ENCODE data around the gene TRAF4.
A peak's percentile ranks its signal among the peaks of the same experiment; 100 is the strongest.

Gene TRAF4

DNA sequence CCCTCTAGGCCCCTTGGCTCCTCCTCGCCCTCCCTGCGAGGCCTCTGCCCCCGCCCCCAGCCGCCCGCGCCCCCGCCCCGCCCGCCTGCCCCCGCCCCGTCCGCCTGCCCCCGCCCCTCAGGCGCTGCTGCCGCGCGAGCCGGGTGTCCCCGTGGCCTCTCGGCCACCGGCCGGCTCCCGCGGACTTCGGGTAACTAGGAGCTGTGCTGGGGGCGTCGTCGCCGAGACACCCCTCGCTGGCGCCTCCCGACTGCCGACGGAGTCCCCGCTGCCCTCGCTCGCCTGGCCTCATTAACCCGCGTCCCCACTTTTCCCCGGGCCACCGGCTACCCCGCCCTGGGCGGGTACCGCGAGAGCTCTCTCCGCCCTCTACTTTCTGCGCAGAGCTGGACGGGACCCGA, 17.6 kb upstream of the TRAF4 start, which contains the start of gene TLCD1:
Gene TLCD1 (minus strand): TSS at position 8 of the 401 bp plus-strand sequence. CDS start 136 bp downstream, outside the sequence.
- TF ChIP-seq, protein P1, sequence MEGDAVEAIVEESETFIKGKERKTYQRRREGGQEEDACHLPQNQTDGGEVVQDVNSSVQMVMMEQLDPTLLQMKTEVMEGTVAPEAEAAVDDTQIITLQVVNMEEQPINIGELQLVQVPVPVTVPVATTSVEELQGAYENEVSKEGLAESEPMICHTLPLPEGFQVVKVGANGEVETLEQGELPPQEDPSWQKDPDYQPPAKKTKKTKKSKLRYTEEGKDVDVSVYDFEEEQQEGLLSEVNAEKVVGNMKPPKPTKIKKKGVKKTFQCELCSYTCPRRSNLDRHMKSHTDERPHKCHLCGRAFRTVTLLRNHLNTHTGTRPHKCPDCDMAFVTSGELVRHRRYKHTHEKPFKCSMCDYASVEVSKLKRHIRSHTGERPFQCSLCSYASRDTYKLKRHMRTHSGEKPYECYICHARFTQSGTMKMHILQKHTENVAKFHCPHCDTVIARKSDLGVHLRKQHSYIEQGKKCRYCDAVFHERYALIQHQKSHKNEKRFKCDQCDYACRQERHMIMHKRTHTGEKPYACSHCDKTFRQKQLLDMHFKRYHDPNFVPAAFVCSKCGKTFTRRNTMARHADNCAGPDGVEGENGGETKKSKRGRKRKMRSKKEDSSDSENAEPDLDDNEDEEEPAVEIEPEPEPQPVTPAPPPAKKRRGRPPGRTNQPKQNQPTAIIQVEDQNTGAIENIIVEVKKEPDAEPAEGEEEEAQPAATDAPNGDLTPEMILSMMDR (conservative IDR thresholded peaks at IDR 0.05; ENCODE audit: control insufficient read depth, insufficient read depth, low read depth, low read length), result no peak
- DNase-seq (ENCODE audit: low read depth), result no peak
- H3K4me3 ChIP-seq (ENCODE audit: control insufficient read depth, low read depth, low read length), result peak within 1 kb of the TSS; percentile 73

DNA sequence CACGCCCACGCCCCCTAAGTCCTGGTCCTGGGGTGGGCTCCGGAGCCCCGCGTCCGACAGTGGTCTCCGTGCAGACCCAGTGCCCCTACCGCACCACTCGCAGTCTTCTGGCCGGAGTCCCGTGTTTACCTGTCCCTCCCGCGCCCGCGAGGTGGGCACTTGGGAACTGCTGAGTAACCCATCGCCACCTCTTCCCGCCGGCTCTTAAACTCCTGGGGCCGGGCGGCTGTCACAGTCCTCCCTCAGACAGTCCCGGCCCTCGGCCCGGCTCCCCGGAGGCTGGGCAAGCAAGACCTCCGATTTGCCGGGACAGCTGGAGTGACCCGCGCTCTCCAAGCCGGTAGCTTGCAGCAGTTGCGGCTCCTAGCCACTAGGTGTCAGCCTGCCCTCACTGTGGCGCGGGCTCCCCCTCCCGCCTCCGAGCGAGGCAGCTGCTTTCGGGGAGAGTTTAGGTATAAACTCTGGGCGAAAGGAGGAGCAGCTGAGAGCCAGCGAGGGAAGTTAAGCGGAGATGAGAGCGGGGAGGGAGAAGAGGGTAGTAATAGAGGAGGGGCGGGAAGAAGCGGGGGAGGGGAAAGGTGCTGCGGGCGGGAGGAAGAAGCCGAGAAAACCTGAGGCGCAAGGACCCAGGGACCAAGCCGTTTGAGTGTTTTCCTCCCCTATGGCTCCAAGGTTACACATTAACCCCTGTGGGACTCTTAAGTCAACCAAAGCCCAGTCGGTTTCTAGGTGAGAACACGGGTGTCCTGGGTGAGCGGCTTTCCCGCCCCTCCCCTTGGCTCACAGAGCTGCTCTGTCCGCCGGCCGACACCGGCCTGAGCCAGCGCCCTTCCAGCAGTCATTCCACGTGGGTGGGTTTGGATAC, 17.0 kb upstream of the TRAF4 start:
- peak overlapping the region; percentile 73 for H3K4me3 ChIP-seq (ENCODE audit: control insufficient read depth, low read depth, low read length)
- DNase-seq (ENCODE audit: low read depth), result peak; percentile 89
- TF ChIP-seq, protein P1 (conservative IDR thresholded peaks at IDR 0.05; ENCODE audit: control insufficient read depth, insufficient read depth, low read depth, low read length), result peak; percentile 93

DNA sequence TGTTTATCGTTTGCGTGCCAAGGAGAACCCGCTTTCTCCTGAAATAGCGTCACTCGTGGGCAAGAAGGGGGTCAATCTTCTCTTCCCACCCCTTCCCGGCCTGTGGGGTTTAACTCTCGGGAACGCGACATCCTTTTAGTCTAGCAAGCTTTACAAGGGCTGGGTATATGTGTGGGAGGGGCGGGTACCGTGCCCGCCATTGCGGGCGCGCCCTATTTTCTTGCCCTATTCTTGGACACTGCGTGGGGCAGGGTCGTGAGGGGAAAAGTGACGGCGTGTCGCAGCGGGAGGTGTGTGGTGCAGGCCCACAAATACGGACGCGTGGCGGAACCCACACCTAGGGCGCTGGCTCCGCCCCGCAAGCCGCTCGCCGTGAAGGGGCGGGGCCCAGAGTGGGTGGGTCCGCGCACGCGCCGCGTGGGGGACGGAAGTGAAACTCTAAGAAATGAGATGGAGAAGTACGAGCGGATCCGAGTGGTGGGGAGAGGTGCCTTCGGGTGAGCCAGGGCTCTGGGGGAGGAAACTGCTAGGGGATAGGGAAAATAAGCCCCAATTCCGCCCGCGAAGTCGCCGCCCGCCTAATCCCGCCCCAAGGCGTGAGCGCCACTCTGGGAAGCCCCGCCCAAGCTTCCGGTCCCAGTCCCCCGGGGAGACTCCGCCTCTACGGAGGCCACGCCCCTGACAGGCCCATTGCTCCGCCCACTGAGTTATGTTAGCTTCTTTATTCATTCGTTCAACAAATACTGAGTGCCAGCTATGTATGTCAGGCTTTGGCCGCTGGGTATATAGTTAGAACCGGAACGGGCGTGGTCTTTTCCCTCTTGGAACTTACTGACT, 15.2 kb upstream of the TRAF4 start, which contains the start of gene NEK8:
Gene NEK8 (plus strand): TSS at position 425 of the 837 bp plus-strand sequence. CDS start 26 bp downstream, at position 451.
- TF ChIP-seq, protein P1 (conservative IDR thresholded peaks at IDR 0.05; ENCODE audit: control insufficient read depth, insufficient read depth, low read depth, low read length), result no peak
- peak within 1 kb of the TSS; percentile 86 for H3K4me3 ChIP-seq (ENCODE audit: control insufficient read depth, low read depth, low read length)
- peak; percentile 89 for DNase-seq (ENCODE audit: low read depth)

DNA sequence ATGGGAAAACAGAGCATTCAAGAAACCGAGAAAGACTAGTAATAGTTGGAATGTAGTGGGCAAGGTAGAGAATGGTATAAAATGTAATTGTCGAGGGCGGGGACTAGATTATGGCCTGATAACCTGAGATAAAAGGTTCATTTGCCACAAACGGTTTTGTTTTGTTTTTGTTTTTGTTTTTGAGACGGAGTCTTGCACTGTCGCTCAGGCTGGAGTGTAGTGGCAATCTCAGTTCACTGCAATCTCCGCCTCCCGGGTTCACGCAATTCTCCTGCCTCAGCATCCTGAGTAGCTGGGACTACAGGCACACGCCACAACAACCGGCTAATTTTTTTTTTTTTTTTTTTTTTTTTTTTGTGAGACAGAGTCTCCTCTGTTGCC, 13.9 kb upstream of the TRAF4 start:
- TF ChIP-seq, protein P1 (conservative IDR thresholded peaks at IDR 0.05; ENCODE audit: control insufficient read depth, insufficient read depth, low read depth, low read length), result no peak
- no peak for DNase-seq (ENCODE audit: low read depth)
- no peak overlapping the region for H3K4me3 ChIP-seq (ENCODE audit: control insufficient read depth, low read depth, low read length)

DNA sequence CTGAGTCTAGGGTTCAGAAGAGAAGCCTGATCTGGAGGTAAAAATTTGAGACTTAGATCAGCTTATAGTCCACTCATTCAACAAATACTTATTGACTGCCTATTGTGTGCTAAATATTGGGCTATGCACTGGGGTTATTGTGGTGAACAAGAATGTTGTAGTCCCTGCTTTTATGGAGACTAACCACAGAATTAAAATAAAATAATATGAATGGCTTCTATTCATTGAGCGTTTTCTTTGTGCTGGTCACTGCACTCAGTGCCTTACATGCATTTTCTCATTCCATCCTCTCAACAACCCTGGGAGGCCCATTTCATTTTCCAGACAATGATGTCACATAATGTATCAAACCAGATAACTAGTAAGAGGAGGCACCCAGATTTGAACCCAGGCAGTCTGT, 10.5 kb upstream of the TRAF4 start:
- DNase-seq (ENCODE audit: low read depth), result no peak
- TF ChIP-seq, protein P1 (conservative IDR thresholded peaks at IDR 0.05; ENCODE audit: control insufficient read depth, insufficient read depth, low read depth, low read length), result no peak
- no peak overlapping the region for H3K4me3 ChIP-seq (ENCODE audit: control insufficient read depth, low read depth, low read length)

DNA sequence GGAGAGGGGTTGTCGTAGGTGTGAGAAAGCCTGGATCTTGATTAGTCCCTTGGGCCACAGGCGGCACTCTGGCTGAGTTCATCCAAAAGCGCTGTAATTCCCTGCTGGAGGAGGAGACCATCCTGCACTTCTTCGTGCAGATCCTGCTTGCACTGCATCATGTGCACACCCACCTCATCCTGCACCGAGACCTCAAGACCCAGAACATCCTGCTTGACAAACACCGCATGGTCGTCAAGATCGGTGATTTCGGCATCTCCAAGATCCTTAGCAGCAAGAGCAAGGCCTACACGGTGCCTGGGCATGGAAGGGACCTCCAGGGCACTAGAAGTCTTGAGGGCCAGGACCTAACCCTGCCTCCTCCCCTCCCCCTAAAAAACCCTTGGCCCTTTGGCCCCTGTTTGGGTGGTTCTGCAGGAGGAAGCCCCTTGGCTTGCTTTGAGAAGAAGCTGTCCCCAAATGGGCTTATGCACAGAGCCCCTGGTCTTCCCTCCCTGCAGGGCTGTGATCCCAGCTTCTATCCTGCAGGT, 9.0 kb upstream of the TRAF4 start:
- TF ChIP-seq, protein P1 (conservative IDR thresholded peaks at IDR 0.05; ENCODE audit: control insufficient read depth, insufficient read depth, low read depth, low read length), result no peak
- no peak for DNase-seq (ENCODE audit: low read depth)
- no peak overlapping the region for H3K4me3 ChIP-seq (ENCODE audit: control insufficient read depth, low read depth, low read length)

Data from fibroblast of mammary gland (primary cell).